Neuronal stem cell (in vitro differentiated cells): ENCODE results near the gene TMEM247.

ENCODE experiments used
- DNase-seq: peaks from one replicate; pipeline ENCODE4 v3.0.0-alpha.2; 2013; ENCODE audit warnings: low spot score
- H2AFZ ChIP-seq: one replicate; pipeline ENCODE4 v1.6.1; 2013; ENCODE audit warnings: mild to moderate bottlenecking, low read length, inconsistent platforms
- H2AK5ac ChIP-seq: 2 replicates; pipeline ENCODE4 v1.6.1; 2013; ENCODE audit warnings: low read depth, mild to moderate bottlenecking, inconsistent platforms, low read length, moderate library complexity, mixed read lengths
- H2BK120ac ChIP-seq: 2 replicates; pipeline ENCODE4 v1.6.1; 2013; ENCODE audit warnings: low read depth, mild to moderate bottlenecking, inconsistent platforms, low read length, moderate library complexity, mixed read lengths
- H2BK12ac ChIP-seq: one replicate; pipeline ENCODE4 v1.6.1; 2013; ENCODE audit warnings: low read length, inconsistent platforms
- H2BK15ac ChIP-seq: 2 replicates; pipeline ENCODE4 v1.6.1; 2013; ENCODE audit warnings: mild to moderate bottlenecking, low read length, inconsistent platforms, mixed read lengths
- H2BK5ac ChIP-seq: one replicate; pipeline ENCODE4 v1.6.1; 2013; ENCODE audit warnings: inconsistent platforms, mild to moderate bottlenecking, low read length, moderate library complexity
- H3K14ac ChIP-seq: one replicate; pipeline ENCODE4 v1.6.1; 2013; ENCODE audit warnings: low read length, inconsistent platforms
- H3K18ac ChIP-seq: 2 replicates; pipeline ENCODE4 v1.6.1; 2013; ENCODE audit warnings: low read length, inconsistent platforms
- H3K23ac ChIP-seq: 2 replicates; pipeline ENCODE4 v1.6.1; 2013; ENCODE audit warnings: low read depth, mild to moderate bottlenecking, mixed read lengths, low read length, inconsistent platforms; ENCODE audit not compliant: poor library complexity
- H3K27ac ChIP-seq: replicated peaks from 3 replicates; pipeline ENCODE4 v1.5.1; 2013; ENCODE audit warnings: low read length, inconsistent platforms
- H3K27me3 ChIP-seq, 3 experiments: 2 replicates each; pipeline ENCODE4 v1.6.1; 2013; ENCODE audit warnings: low read length in 3 of 3, mild to moderate bottlenecking in 2 of 3, inconsistent platforms in 1 of 3, low read depth in 1 of 3, mixed read lengths in 1 of 3, moderate library complexity in 1 of 3; ENCODE audit not compliant: control insufficient read depth in 3 of 3, insufficient read depth in 3 of 3
- H3K36me3 ChIP-seq, 2 donors: replicated peaks in 1 of 2; 2 replicates each; pipeline ENCODE4 v1.6.1; 2013; ENCODE audit warnings: low read length in 2 of 2; ENCODE audit not compliant: control insufficient read depth in 2 of 2, insufficient read depth in 2 of 2
- H3K4ac ChIP-seq: 2 replicates; pipeline ENCODE4 v1.6.1; 2013; ENCODE audit warnings: inconsistent platforms, mild to moderate bottlenecking, low read length, moderate library complexity
- H3K4me1 ChIP-seq, 2 donors: 1 replicate in 1 of 2; 2 replicates in 1 of 2; pipeline ENCODE4 v1.6.1; 2013; ENCODE audit warnings: low read length in 2 of 2, low read depth in 1 of 2; ENCODE audit not compliant: control insufficient read depth in 2 of 2, insufficient read depth in 1 of 2
- H3K4me2 ChIP-seq: one replicate; pipeline ENCODE4 v1.6.1; 2013; ENCODE audit warnings: mild to moderate bottlenecking, low read length, inconsistent platforms; ENCODE audit not compliant: insufficient read depth, poor library complexity, severe bottlenecking
- H3K4me3 ChIP-seq, 2 donors: 2 replicates each; pipeline ENCODE4 v1.5.1; 2013; ENCODE audit warnings: low read length in 2 of 2, mild to moderate bottlenecking in 2 of 2, inconsistent platforms in 1 of 2, moderate library complexity in 1 of 2
- H3K79me1 ChIP-seq: one replicate; pipeline ENCODE4 v1.6.1; 2013; ENCODE audit warnings: low read depth, mild to moderate bottlenecking, inconsistent platforms, low read length, moderate library complexity
- H3K9ac ChIP-seq: one replicate; pipeline ENCODE4 v1.6.1; 2013; ENCODE audit warnings: mild to moderate bottlenecking, low read depth, low read length, inconsistent platforms; ENCODE audit not compliant: poor library complexity
- H3K9me3 ChIP-seq, 2 donors: replicated peaks in 1 of 2; 2 replicates each; pipeline versions ENCODE3 to v1.6.1; 2013; ENCODE audit warnings: low read length in 2 of 2, mild to moderate bottlenecking in 2 of 2, inconsistent platforms in 1 of 2, low read depth in 1 of 2, mixed read lengths in 1 of 2, moderate library complexity in 1 of 2; ENCODE audit not compliant: control insufficient read depth in 2 of 2, insufficient read depth in 1 of 2
- H4K8ac ChIP-seq: one replicate; pipeline ENCODE4 v1.6.1; 2013; ENCODE audit warnings: low read depth, mild to moderate bottlenecking, inconsistent platforms, low read length, moderate library complexity
- H4K91ac ChIP-seq: one replicate; pipeline ENCODE4 v1.6.1; 2013; ENCODE audit warnings: low read length, low read depth, mild to moderate bottlenecking, inconsistent platforms; ENCODE audit not compliant: poor library complexity
- WGBS, 2 donors: extraction: QIAGEN DNeasy Blood & Tissue Kit; methylation state at CpG; one replicate each; pipeline ENCODE4 v1.1.7; 2013; ENCODE audit warnings: missing lambda C conversion rate in 2 of 2, mixed read lengths in 1 of 2; ENCODE audit not compliant: insufficient read length in 2 of 2, insufficient replicate concordance in 1 of 2; ENCODE audit errors: extremely low coverage in 2 of 2; 5-methylcytosine and 5-hydroxymethylcytosine counted together

TMEM247 gene

DNA sequence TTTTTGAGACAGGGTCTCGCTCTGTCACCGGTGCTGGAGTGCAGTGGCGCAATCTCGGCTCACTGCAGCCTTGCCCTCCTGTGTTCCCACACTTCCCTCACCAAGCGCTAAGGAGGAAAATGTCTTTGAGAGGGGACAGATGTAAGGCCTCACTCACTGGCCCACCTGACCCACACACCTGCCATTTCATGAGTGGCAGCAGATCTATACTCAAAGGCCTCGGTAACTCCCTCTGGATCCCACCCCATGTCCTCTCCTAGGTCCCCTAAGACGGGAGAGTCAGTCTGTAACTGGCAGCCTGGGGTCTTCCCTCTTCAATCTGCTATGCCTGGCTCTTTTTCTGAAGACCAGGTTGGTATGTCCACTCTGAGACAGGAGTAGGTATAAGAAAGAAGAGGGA, 12.9 kb downstream of the TMEM247 start:
- no peak overlapping the region for H3K4ac ChIP-seq
- no peak overlapping the region for H3K4me2 ChIP-seq
- no peak overlapping the region for H2AK5ac ChIP-seq
- H3K27ac ChIP-seq: no peak overlapping the region
- WGBS, 2 donors: no CpG with 5 or more reads among the region's 7 CpGs
- H3K9ac ChIP-seq: no peak overlapping the region
- H2BK120ac ChIP-seq: no peak overlapping the region
- H2BK12ac ChIP-seq: no peak overlapping the region
- peaks cover 0 to 18% (median 0%) of the 10 kb centered on the region in 3 experiments for H3K27me3 ChIP-seq
- no peak overlapping the region for H2BK5ac ChIP-seq
- H3K79me1 ChIP-seq: no peaks in the 10 kb centered on the region
- no peak overlapping the region for H3K4me3 ChIP-seq
- no peak overlapping the region for H3K23ac ChIP-seq
- no peak overlapping the region for H4K91ac ChIP-seq
- H3K36me3 ChIP-seq: no peaks in the 10 kb centered on the region
- H2AFZ ChIP-seq: no peak overlapping the region
- no peak for DNase-seq
- H3K4me1 ChIP-seq: peaks cover 11 to 19% of the 10 kb centered on the region in 2 donors
- no peak overlapping the region for H3K14ac ChIP-seq
- H4K8ac ChIP-seq: no peak overlapping the region
- no peak overlapping the region for H2BK15ac ChIP-seq
- no peaks in the 10 kb centered on the region for H3K9me3 ChIP-seq
- no peak overlapping the region for H3K18ac ChIP-seq

DNA sequence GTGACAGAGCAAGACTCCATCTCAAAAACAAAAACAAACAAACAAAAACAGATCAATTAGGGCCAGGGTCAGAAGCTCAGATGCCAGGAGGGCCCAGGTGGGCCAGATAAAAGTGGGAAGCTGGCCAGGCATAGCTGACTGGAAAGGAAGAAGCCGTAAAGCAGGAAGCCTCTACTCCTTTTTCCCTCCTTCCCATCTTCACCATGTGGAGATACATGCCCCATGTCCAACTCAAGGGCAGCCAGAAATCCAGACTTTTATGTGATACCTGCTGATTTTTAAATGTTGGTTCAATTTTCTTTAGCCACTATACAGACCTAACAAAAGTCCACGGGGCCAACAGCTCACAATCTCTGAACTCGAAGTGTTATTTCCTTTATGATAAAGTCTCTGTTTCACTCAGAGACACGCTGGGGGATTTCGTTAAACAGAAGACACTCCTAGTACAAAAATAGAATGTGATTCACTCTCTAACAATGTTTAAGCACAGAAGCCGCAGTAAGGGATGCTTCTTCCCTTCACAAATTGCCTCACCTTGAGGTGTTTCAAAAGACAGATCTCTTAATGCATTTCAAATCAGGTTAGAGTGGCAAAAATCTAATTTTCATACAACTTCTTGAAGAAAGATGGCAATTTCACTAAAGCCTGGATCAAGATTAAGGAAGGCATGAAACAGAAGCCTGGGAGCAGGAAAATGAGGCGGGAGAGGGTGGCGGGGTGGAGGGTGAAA, 14.0 kb downstream of the TMEM247 start:
- H3K27ac ChIP-seq: no peak overlapping the region
- H3K36me3 ChIP-seq: no peaks in the 10 kb centered on the region
- no peak overlapping the region for H3K18ac ChIP-seq
- no peak for DNase-seq
- H2BK15ac ChIP-seq: no peak overlapping the region
- H2BK5ac ChIP-seq: no peak overlapping the region
- H3K9ac ChIP-seq: no peak overlapping the region
- H2AK5ac ChIP-seq: no peak overlapping the region
- no peak overlapping the region for H3K4ac ChIP-seq
- no CpG with 5 or more reads among the region's 8 CpGs for WGBS, 2 donors
- no peak overlapping the region for H4K8ac ChIP-seq
- H2BK120ac ChIP-seq: no peak overlapping the region
- H3K27me3 ChIP-seq: peaks cover 0 to 23% (median 8%) of the 10 kb centered on the region in 3 experiments
- no peaks in the 10 kb centered on the region for H3K9me3 ChIP-seq
- H3K23ac ChIP-seq: no peak overlapping the region
- H3K79me1 ChIP-seq: no peaks in the 10 kb centered on the region
- no peak overlapping the region for H3K4me2 ChIP-seq
- peaks cover 11 to 17% of the 10 kb centered on the region in 2 donors for H3K4me1 ChIP-seq
- H3K14ac ChIP-seq: no peak overlapping the region
- no peak overlapping the region for H2BK12ac ChIP-seq
- peak overlapping the region; percentile 82 for H2AFZ ChIP-seq
- H4K91ac ChIP-seq: no peak overlapping the region
- no peak overlapping the region for H3K4me3 ChIP-seq

DNA sequence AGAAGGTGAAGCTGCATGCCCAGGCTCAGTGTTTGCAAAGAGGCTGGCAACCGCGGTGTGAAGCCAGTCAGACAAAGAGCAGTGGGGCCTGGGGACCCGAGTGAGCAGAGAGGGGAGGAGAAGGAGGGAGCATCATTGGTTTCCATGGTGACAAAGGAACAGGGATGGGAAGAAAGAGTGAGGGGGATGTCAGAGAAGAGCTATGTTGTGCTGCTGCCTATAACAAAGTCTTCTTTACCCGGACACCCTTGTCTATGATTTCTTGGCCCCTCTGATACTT, 14.5 kb downstream of the TMEM247 start:
- Histone ChIP-seq H3K4ac (no peak overlapping the region), H3K23ac (no peak overlapping the region), H3K9me3 (no peaks in the 10 kb centered on the region), H2AFZ (peak overlapping the region; percentile 82), H3K27ac (no peak overlapping the region), H3K9ac (no peak overlapping the region), H3K4me2 (no peak overlapping the region), H2AK5ac (no peak overlapping the region), H3K4me3 (no peak overlapping the region), H3K36me3 (no peaks in the 10 kb centered on the region), H4K91ac (no peak overlapping the region), H3K79me1 (no peaks in the 10 kb centered on the region), H2BK12ac (no peak overlapping the region), H3K18ac (no peak overlapping the region), H2BK120ac (no peak overlapping the region), H4K8ac (no peak overlapping the region), H2BK5ac (no peak overlapping the region), H3K4me1 (peaks cover 11 to 17% of the 10 kb centered on the region in 2 donors), H3K14ac (no peak overlapping the region), H3K27me3 (peaks cover 0 to 23% (median 8%) of the 10 kb centered on the region in 3 experiments), H2BK15ac (no peak overlapping the region)
- WGBS, 2 donors: no CpG with 5 or more reads among the region's 4 CpGs
- DNase-seq: peak; percentile 37

DNA sequence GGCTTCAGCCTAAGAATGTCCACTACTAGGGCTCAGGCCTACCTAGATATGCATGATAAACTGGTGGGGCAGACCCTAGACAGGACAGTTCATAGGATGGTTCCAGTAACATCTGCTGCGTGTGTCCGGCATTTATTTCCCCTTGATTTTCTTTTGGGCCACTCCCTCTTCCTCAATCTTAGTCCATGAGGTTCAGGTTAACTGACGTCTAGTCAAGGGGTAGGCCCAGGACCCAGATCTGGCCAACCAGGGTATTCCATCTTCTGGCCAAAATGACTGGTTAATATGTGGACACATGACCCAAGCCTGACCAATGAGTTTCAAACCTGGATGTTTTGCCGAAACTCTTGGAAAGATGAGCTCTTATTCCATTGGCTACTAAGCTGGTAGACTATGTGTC, 15.2 kb downstream of the TMEM247 start:
- H3K4ac ChIP-seq: no peak overlapping the region
- no peak overlapping the region for H2BK120ac ChIP-seq
- H3K18ac ChIP-seq: no peak overlapping the region
- no peaks in the 10 kb centered on the region for H3K9me3 ChIP-seq
- H3K27ac ChIP-seq: no peak overlapping the region
- no peak overlapping the region for H2AFZ ChIP-seq
- DNase-seq: no peak
- no peak overlapping the region for H3K4me3 ChIP-seq
- H3K79me1 ChIP-seq: no peaks in the 10 kb centered on the region
- H2BK5ac ChIP-seq: no peak overlapping the region
- no peak overlapping the region for H3K4me2 ChIP-seq
- no peak overlapping the region for H2BK12ac ChIP-seq
- H3K23ac ChIP-seq: no peak overlapping the region
- no peak overlapping the region for H4K91ac ChIP-seq
- peaks cover 11 to 15% of the 10 kb centered on the region in 2 donors for H3K4me1 ChIP-seq
- no peak overlapping the region for H3K9ac ChIP-seq
- H3K27me3 ChIP-seq: peaks cover 0 to 30% (median 11%) of the 10 kb centered on the region in 3 experiments
- no peak overlapping the region for H3K14ac ChIP-seq
- WGBS, 2 donors: no CpG with 5 or more reads among the region's 4 CpGs
- no peaks in the 10 kb centered on the region for H3K36me3 ChIP-seq
- H2AK5ac ChIP-seq: no peak overlapping the region
- H2BK15ac ChIP-seq: no peak overlapping the region
- no peak overlapping the region for H4K8ac ChIP-seq
